Measurements from ENCODE around the gene ITPKB.

Gene ITPKB

GRCh38 chr1:226586116-226586515 lies 153.0 kb downstream of the ITPKB start:
- H3K4me3 ChIP-seq (ENCODE audit: low read depth, low read length): no peak overlapping the region

GRCh38 chr1:226584164-226584563 lies 154.9 kb downstream of the ITPKB start:
- H3K4me3 ChIP-seq (ENCODE audit: low read depth, low read length): no peak overlapping the region

GRCh38 chr1:226582966-226583365 lies 156.1 kb downstream of the ITPKB start:
- no peak overlapping the region for H3K4me3 ChIP-seq (ENCODE audit: low read depth, low read length)
